Endothelial cell of umbilical vein (primary cell): ENCODE results near the gene STK17A. TPM values are rescaled to one million over a fixed set of nuclear protein-coding genes. Genes with fewer than 3 reads are reported as not detected.

Experiments used
- BruUV-seq: library from RNA; stranded (reverse); fragments of 400-500 nt; replicated peaks from 2 replicates; lab custom pipeline; 2021; lab: Mats Ljungman, UMichigan
- CTCF ChIA-PET: fragments of 300-600, 350-600 bp; sonication (Branson Sonifier 250); formaldehyde crosslinking; loops from one replicate; lab custom pipeline; 2021; ENCODE audit warnings: antibody characterized with exemption, inconsistent platforms; lab: Charles Lee
- POLR2A ChIA-PET: fragments of 300-600, 350-600 bp; sonication (Branson Sonifier 250); formaldehyde crosslinking; loops from one replicate; lab custom pipeline; 2021; ENCODE audit warnings: antibody characterized with exemption, inconsistent platforms; lab: Charles Lee
- DNase-seq: peaks from one replicate; pipeline ENCODE4 v3.0.0-alpha.2; 2011; ENCODE audit warnings: low read depth, low spot score
- FAIRE-seq: peaks from 2 replicates; lab custom pipeline; 2011; peaks lifted over from hg19 to GRCh38; lab: Jason Lieb, UNC
- H2AFZ ChIP-seq: 2 replicates; pipeline ENCODE4 v1.6.0; 2012; ENCODE audit warnings: low read depth, low read length, control low read depth, inconsistent platforms
- H3K27ac ChIP-seq: 2 replicates; pipeline ENCODE4 v1.5.1; 2011; ENCODE audit warnings: low read depth, mild to moderate bottlenecking, control low read depth, low read length, moderate library complexity; ENCODE audit not compliant: insufficient read depth
- H3K27me3 ChIP-seq, 2 experiments: 2 replicates each; pipeline versions ENCODE4 v1.6.0 to v1.6.1; 2011; ENCODE audit warnings: low read length in 2 of 2, mixed read lengths in 1 of 2; ENCODE audit not compliant: control insufficient read depth in 2 of 2, insufficient read depth in 2 of 2
- H3K36me3 ChIP-seq, 2 experiments: 2 replicates in 1 of 2; 3 replicates in 1 of 2; pipeline ENCODE4 v1.5.1; 2011; ENCODE audit warnings: low read length in 2 of 2, mild to moderate bottlenecking in 1 of 2, moderate library complexity in 1 of 2; ENCODE audit not compliant: control insufficient read depth in 2 of 2, insufficient read depth in 2 of 2; ENCODE audit errors: extremely low read depth in 1 of 2
- H3K4me1 ChIP-seq: 3 replicates; pipeline ENCODE4 v1.5.1; 2011; ENCODE audit warnings: mild to moderate bottlenecking, low read length; ENCODE audit not compliant: control insufficient read depth, insufficient read depth; ENCODE audit errors: extremely low read depth
- H3K4me2 ChIP-seq: 2 replicates; pipeline ENCODE4 v1.6.1; 2011; ENCODE audit warnings: low read length, control low read depth, mixed read lengths; ENCODE audit not compliant: insufficient read depth
- H3K4me3 ChIP-seq, 3 experiments: fragments of 200-600 bp in 1 of 3; sonication (generic), shearing (Covaris generic) in 1 of 3; replicated peaks in 1 of 3; 2 replicates each; pipeline ENCODE4 v1.5.1; 2011 to 2016; ENCODE audit warnings: control low read depth in 3 of 3, low read length in 3 of 3, mild to moderate bottlenecking in 2 of 3, inconsistent platforms in 1 of 3, low read depth in 1 of 3, moderate library complexity in 1 of 3; ENCODE audit not compliant: insufficient read depth in 1 of 3
- H3K79me2 ChIP-seq: 2 replicates; pipeline ENCODE4 v1.6.0; 2012; ENCODE audit warnings: low read length, inconsistent platforms; ENCODE audit not compliant: control insufficient read depth, insufficient read depth
- H3K9ac ChIP-seq: replicated peaks from 2 replicates; pipeline ENCODE3; 2011; ENCODE audit warnings: low read length, control low read depth; ENCODE audit not compliant: insufficient read depth; ENCODE audit errors: extremely low read depth
- H3K9me1 ChIP-seq: replicated peaks from 3 replicates; pipeline ENCODE4 v1.6.0; 2011; ENCODE audit warnings: mild to moderate bottlenecking, low read length; ENCODE audit not compliant: control insufficient read depth, insufficient read depth; ENCODE audit errors: extremely low read depth
- H3K9me3 ChIP-seq: replicated peaks from 2 replicates; pipeline ENCODE4 v1.5.1; 2012; ENCODE audit warnings: low read length, inconsistent platforms; ENCODE audit not compliant: control insufficient read depth, insufficient read depth
- H4K20me1 ChIP-seq: replicated peaks from 2 replicates; pipeline ENCODE3; 2011; ENCODE audit warnings: mild to moderate bottlenecking, low read length; ENCODE audit not compliant: control insufficient read depth, insufficient read depth; ENCODE audit errors: extremely low read depth
- CTCF ChIP-seq, 2 donors: IDR thresholded peaks; 1 replicate in 1 of 2; 2 replicates in 1 of 2; pipeline ENCODE4 v1.5.1; 2011; ENCODE audit warnings: low read length in 2 of 2, mild to moderate bottlenecking in 2 of 2, moderate library complexity in 2 of 2, control low read depth in 1 of 2, inconsistent platforms in 1 of 2, low read depth in 1 of 2; ENCODE audit not compliant: insufficient read depth in 1 of 2; ENCODE audit errors: extremely low read depth in 1 of 2
- EZH2 ChIP-seq: IDR thresholded peaks from 2 replicates; pipeline ENCODE4 v1.6.1; 2012; ENCODE audit warnings: borderline replicate concordance, low read depth, mild to moderate bottlenecking, moderate library complexity, low read length, inconsistent platforms; ENCODE audit not compliant: severe bottlenecking
- FOS ChIP-seq: IDR thresholded peaks from 2 replicates; pipeline ENCODE4 v1.6.1; 2011; ENCODE audit warnings: mild to moderate bottlenecking, low read length, moderate library complexity, borderline replicate concordance; ENCODE audit not compliant: insufficient read depth
- GATA2 ChIP-seq: IDR thresholded peaks from 2 replicates; pipeline ENCODE4 v1.7.0; 2011; ENCODE audit warnings: low read depth, mild to moderate bottlenecking, moderate library complexity, mixed read lengths, low read length; ENCODE audit not compliant: insufficient read length, insufficient read depth
- JUN ChIP-seq: IDR thresholded peaks from 2 replicates; pipeline ENCODE4 v1.6.1; 2011; ENCODE audit warnings: borderline replicate concordance, low read depth; ENCODE audit not compliant: insufficient read length, insufficient read depth
- MAX ChIP-seq: IDR thresholded peaks from 2 replicates; pipeline ENCODE4 v1.6.1; 2011; ENCODE audit not compliant: insufficient read depth, insufficient read length
- MYC ChIP-seq: IDR thresholded peaks from one replicate; pipeline ENCODE4 v1.6.1; 2011; ENCODE audit warnings: mild to moderate bottlenecking, low read depth, low read length
- POLR2A ChIP-seq: IDR thresholded peaks from 2 replicates; pipeline ENCODE4 v1.6.1; 2012; ENCODE audit warnings: low read depth, mild to moderate bottlenecking, control low read depth, low read length
- POLR2AphosphoS5 ChIP-seq: IDR thresholded peaks from 2 replicates; pipeline ENCODE4 v1.6.1; 2012; ENCODE audit warnings: low read depth, mild to moderate bottlenecking, control low read depth, low read length, moderate library complexity; ENCODE audit not compliant: insufficient read depth
- dilution Hi-C: fragments of 300-500 bp; cut with MboI; formaldehyde crosslinking; loops from one replicate; pipeline ENCODE4 v1.15.0; 2019; ENCODE audit warnings: low sequenced_read_pairs; ENCODE audit not compliant: extremely low pct_ligation_motif_present
- intact Hi-C: fragments of 100-400 bp; cut with micrococcal nuclease; formaldehyde crosslinking; loops from one replicate; pipeline ENCODE4 v1.10.0; 2022
- polyA plus RNA-seq, 4 experiments: library from polyadenylated mRNA; depleted of rRNA in 3 of 4; stranded (reverse) in 3 of 4; unstranded in 1 of 4; fragments of >200 nt; gene quantifications; 2 replicates each; pipeline versions ENCODE4 v1.2.1 to v1.2.3, GENCODE V29; 2011 to 2012; ENCODE audit warnings: missing spikeins in 1 of 4
- total RNA-seq: library from RNA; stranded (reverse); gene quantifications from 2 replicates; pipeline ENCODE4 v1.2.3, GENCODE V29; 2021

STK17A gene
- total and polyA plus RNA-seq, 2 donors (not counting 3 experiments of a cell fraction or from before 2014, with no cell fraction given), result 11.7 to 58.8 TPM

- Histone ChIP-seq H3K4me1 (no peaks in the 10 kb centered on the region), H3K27ac (no peak overlapping the region), H3K4me2 (no peak overlapping the region), H3K4me3 (no peak overlapping the region), H4K20me1 (peaks cover 5% of the 10 kb centered on the region), H3K9ac (no peak overlapping the region), H3K79me2 (peaks cover 100% of the 10 kb centered on the region), H3K27me3 (no peaks in the 10 kb centered on the region), H3K9me1 (no peaks in the 10 kb centered on the region), H3K9me3 (no peaks in the 10 kb centered on the region), H2AFZ (no peak overlapping the region), H3K36me3 (peaks cover 3 to 20% of the 10 kb centered on the region in 2 experiments)
- no TSS peak for BruUV-seq
- POLR2A ChIA-PET, result no interaction called here
- TF ChIP-seq JUN (no peak), MYC (no peak), POLR2AphosphoS5 (no peak), MAX (no peak), FOS (no peak), POLR2A (no peak), GATA2 (no peak), CTCF (IDR thresholded peaks at IDR 0.05; ENCODE audit: extremely low read depth in 1 of 2, insufficient read depth in 1 of 2, low read depth in 1 of 2, low read length in 2 of 2) (no peak), EZH2 (no peak)
- dilution Hi-C loops, result no loop called here
- CTCF ChIA-PET, result interaction anchor here (1.1 to 1.5 kb wide), 2 partner anchors 17 to 41 kb away, joined by 3 to 4 read pairs; partner anchors contain the start of gene STK17A
- DNase-seq (no peak), FAIRE-seq (no peak)
- intact Hi-C loops, result no loop called here
Measured at GRCh38 chr7:43600056-43600455, 17.1 kb downstream of the STK17A start.
